Naive B cell (primary cell): ENCODE results near the gene ZNF536. TPM values are rescaled to one million over a fixed set of nuclear protein-coding genes. Genes with fewer than 3 reads are reported as not detected.
A peak's percentile ranks its signal among the peaks of the same experiment; 100 is the strongest.
"Not testable (repeated sequence)": the region's sequence is repeated elsewhere in the genome, so short reads cannot be mapped to it uniquely, and the experiment has no call there.

Experiments
- ATAC-seq, 2 donors: fragments of 150-1000 bp; cut with Tn5 transposase; 2 replicates each; pipeline ENCODE4 v1.10.0; 2021; ENCODE audit warnings: low read depth in 2 of 2, mild to moderate bottlenecking in 2 of 2, moderate library complexity in 2 of 2
- DNase-seq: peaks from one replicate; pipeline ENCODE4 v3.0.0; 2022
- H3K27ac Mint-ChIP-seq, 6 donors: one replicate each; pipeline ENCODE4 v1.8.0; 2020 to 2022; ENCODE audit warnings: mild to moderate bottlenecking in 6 of 6, mixed read lengths in 6 of 6, moderate library complexity in 5 of 6, inconsistent platforms in 2 of 6
- H3K27me3 Mint-ChIP-seq, 3 donors: one replicate each; pipeline ENCODE4 v1.8.0; 2021 to 2022; ENCODE audit warnings: mixed read lengths in 3 of 3, mild to moderate bottlenecking in 1 of 3
- H3K36me3 Mint-ChIP-seq, 2 donors: one replicate each; pipeline ENCODE4 v1.8.0; 2020 to 2022; ENCODE audit warnings: mixed read lengths in 2 of 2, inconsistent platforms in 1 of 2, mild to moderate bottlenecking in 1 of 2
- H3K4me1 Mint-ChIP-seq, 3 donors: one replicate each; pipeline ENCODE4 v1.8.0; 2020 to 2022; ENCODE audit warnings: mixed read lengths in 3 of 3, inconsistent platforms in 1 of 3, mild to moderate bottlenecking in 1 of 3, moderate library complexity in 1 of 3
- H3K4me3 Mint-ChIP-seq, 8 donors: one replicate each; pipeline ENCODE4 v1.8.0; 2020 to 2022; ENCODE audit warnings: mild to moderate bottlenecking in 8 of 8, mixed read lengths in 8 of 8, moderate library complexity in 8 of 8, inconsistent platforms in 2 of 8
- H3K9me3 Mint-ChIP-seq, 7 donors: one replicate each; pipeline ENCODE4 v1.8.0; 2020 to 2022; ENCODE audit warnings: mixed read lengths in 7 of 7, mild to moderate bottlenecking in 5 of 7, inconsistent platforms in 2 of 7, moderate library complexity in 1 of 7
- polyA plus RNA-seq, 6 donors: library from polyadenylated mRNA; unstranded; fragments of 300-500 nt; fragmentation: Illumina TruSeq; gene quantifications; one replicate each; pipeline ENCODE4 v1.2.3, GENCODE V29; 2021; ENCODE audit warnings: low read depth in 6 of 6

ZNF536 gene
- polyA plus RNA-seq, 6 donors from 2014 or later: 0.08 TPM; not detected in 5

- no peak for ATAC-seq
- Mint-ChIP-seq H3K36me3 (no peaks in the 10 kb centered on the region), H3K27me3 (peaks cover 5 to 9% (median 5%) of the 10 kb centered on the region in 3 donors), H3K4me3 (no peak overlapping the region), H3K9me3 (peaks cover 0 to 4% (median 0%) of the 10 kb centered on the region in 7 donors), H3K4me1 (no peaks in the 10 kb centered on the region), H3K27ac (no peak overlapping the region)
- DNase-seq: no peak
Measured at GRCh38 chr19:30490760-30491159, 118.6 kb downstream of the ZNF536 start.

GRCh38 chr19:30492586-30493270 is 120.5 kb downstream of the ZNF536 start:
- no peak overlapping the region for H3K4me3 Mint-ChIP-seq
- H3K36me3 Mint-ChIP-seq: no peaks in the 10 kb centered on the region
- DNase-seq (no peak), ATAC-seq (no peak)
- H3K27me3 Mint-ChIP-seq: peaks cover 5 to 10% (median 6%) of the 10 kb centered on the region in 3 donors
- H3K27ac Mint-ChIP-seq: no peak overlapping the region
- H3K4me1 Mint-ChIP-seq: no peaks in the 10 kb centered on the region
- peaks cover 0 to 4% (median 0%) of the 10 kb centered on the region in 7 donors for H3K9me3 Mint-ChIP-seq

- ATAC-seq (no peak), DNase-seq (no peak)
- H3K27ac Mint-ChIP-seq: no peak overlapping the region
- H3K4me3 Mint-ChIP-seq: no peak overlapping the region
- H3K27me3 Mint-ChIP-seq: peaks cover 3 to 7% (median 3%) of the 10 kb centered on the region in 3 donors
- no peaks in the 10 kb centered on the region for H3K36me3 Mint-ChIP-seq
- peaks cover 0 to 4% (median 0%) of the 10 kb centered on the region in 7 donors for H3K9me3 Mint-ChIP-seq
- no peaks in the 10 kb centered on the region for H3K4me1 Mint-ChIP-seq
Measured at GRCh38 chr19:30497034-30497433, 124.8 kb downstream of the ZNF536 start.

- not testable (repeated sequence) for H3K27ac Mint-ChIP-seq, DNase-seq, H3K36me3 Mint-ChIP-seq, H3K4me1 Mint-ChIP-seq, H3K4me3 Mint-ChIP-seq, H3K9me3 Mint-ChIP-seq, ATAC-seq
- H3K27me3 Mint-ChIP-seq: peaks cover 5 to 10% (median 8%) of the 10 kb centered on the region in 3 donors
Measured at GRCh38 chr19:30498085-30498484, 125.9 kb downstream of the ZNF536 start.

GRCh38 chr19:30498707-30499106 is 126.5 kb downstream of the ZNF536 start:
- Mint-ChIP-seq H3K27me3 (peaks cover 5 to 10% (median 8%) of the 10 kb centered on the region in 3 donors), H3K9me3 (peaks cover 0 to 5% (median 0%) of the 10 kb centered on the region in 7 donors), H3K27ac (no peak overlapping the region), H3K4me3 (no peak overlapping the region), H3K4me1 (no peaks in the 10 kb centered on the region), H3K36me3 (no peaks in the 10 kb centered on the region)
- DNase-seq (no peak), ATAC-seq (no peak)

GRCh38 chr19:30504272-30504671 is 132.1 kb downstream of the ZNF536 start:
- no peaks in the 10 kb centered on the region for H3K4me1 Mint-ChIP-seq
- peaks cover 5 to 16% (median 12%) of the 10 kb centered on the region in 3 donors for H3K27me3 Mint-ChIP-seq
- no peak overlapping the region for H3K4me3 Mint-ChIP-seq
- H3K9me3 Mint-ChIP-seq: peaks cover 0 to 4% (median 0%) of the 10 kb centered on the region in 7 donors
- H3K36me3 Mint-ChIP-seq: no peaks in the 10 kb centered on the region
- ATAC-seq (no peak), DNase-seq (no peak)
- H3K27ac Mint-ChIP-seq: peak overlapping the region in 1 of 6 donors; percentile 60

- ATAC-seq (no peak), DNase-seq (no peak)
- Mint-ChIP-seq H3K27ac (no peak overlapping the region), H3K4me3 (no peak overlapping the region), H3K9me3 (peaks cover 0 to 5% (median 0%) of the 10 kb centered on the region in 7 donors), H3K27me3 (no peaks in the 10 kb centered on the region), H3K4me1 (no peaks in the 10 kb centered on the region), H3K36me3 (no peaks in the 10 kb centered on the region)
Measured at GRCh38 chr19:30512176-30513081, 140.2 kb downstream of the ZNF536 start.

GRCh38 chr19:30513082-30513411 is 140.9 kb downstream of the ZNF536 start:
- H3K4me1 Mint-ChIP-seq: no peaks in the 10 kb centered on the region
- DNase-seq (no peak), ATAC-seq (no peak)
- H3K27me3 Mint-ChIP-seq: no peaks in the 10 kb centered on the region
- H3K9me3 Mint-ChIP-seq: peaks cover 0 to 5% (median 0%) of the 10 kb centered on the region in 7 donors
- no peaks in the 10 kb centered on the region for H3K36me3 Mint-ChIP-seq
- no peak overlapping the region for H3K27ac Mint-ChIP-seq
- no peak overlapping the region for H3K4me3 Mint-ChIP-seq

- H3K27ac Mint-ChIP-seq: no peak overlapping the region
- peaks cover 0 to 3% (median 0%) of the 10 kb centered on the region in 7 donors for H3K9me3 Mint-ChIP-seq
- no peak for DNase-seq
- no peak for ATAC-seq
- no peaks in the 10 kb centered on the region for H3K27me3 Mint-ChIP-seq
- H3K4me1 Mint-ChIP-seq: no peaks in the 10 kb centered on the region
- no peak overlapping the region for H3K4me3 Mint-ChIP-seq
- no peaks in the 10 kb centered on the region for H3K36me3 Mint-ChIP-seq
Measured at GRCh38 chr19:30516111-30516510, 143.9 kb downstream of the ZNF536 start.

- H3K9me3 Mint-ChIP-seq: peaks cover 0 to 3% (median 0%) of the 10 kb centered on the region in 7 donors
- no peaks in the 10 kb centered on the region for H3K36me3 Mint-ChIP-seq
- ATAC-seq (no peak), DNase-seq (no peak)
- no peaks in the 10 kb centered on the region for H3K4me1 Mint-ChIP-seq
- H3K27ac Mint-ChIP-seq: no peak overlapping the region
- no peaks in the 10 kb centered on the region for H3K27me3 Mint-ChIP-seq
- H3K4me3 Mint-ChIP-seq: no peak overlapping the region
Measured at GRCh38 chr19:30516531-30516930, 144.3 kb downstream of the ZNF536 start.

GRCh38 chr19:30518965-30519606 is 146.9 kb downstream of the ZNF536 start:
- no peaks in the 10 kb centered on the region for H3K4me1 Mint-ChIP-seq
- peaks cover 0 to 3% (median 0%) of the 10 kb centered on the region in 7 donors for H3K9me3 Mint-ChIP-seq
- H3K27ac Mint-ChIP-seq: no peak overlapping the region
- H3K36me3 Mint-ChIP-seq: no peaks in the 10 kb centered on the region
- H3K4me3 Mint-ChIP-seq: no peak overlapping the region
- no peak for DNase-seq
- H3K27me3 Mint-ChIP-seq: no peaks in the 10 kb centered on the region
- no peak for ATAC-seq

- ATAC-seq (no peak), DNase-seq (no peak)
- Mint-ChIP-seq H3K36me3 (no peaks in the 10 kb centered on the region), H3K4me1 (no peaks in the 10 kb centered on the region), H3K27ac (no peak overlapping the region), H3K4me3 (no peak overlapping the region), H3K27me3 (no peaks in the 10 kb centered on the region), H3K9me3 (peaks cover 0 to 3% (median 0%) of the 10 kb centered on the region in 7 donors)
Measured at GRCh38 chr19:30519607-30520205, 147.5 kb downstream of the ZNF536 start.

- H3K4me1 Mint-ChIP-seq: no peaks in the 10 kb centered on the region
- H3K27ac Mint-ChIP-seq: no peak overlapping the region
- ATAC-seq (no peak), DNase-seq (no peak)
- no peaks in the 10 kb centered on the region for H3K27me3 Mint-ChIP-seq
- no peak overlapping the region for H3K4me3 Mint-ChIP-seq
- peaks cover 0 to 5% (median 0%) of the 10 kb centered on the region in 7 donors for H3K9me3 Mint-ChIP-seq
- H3K36me3 Mint-ChIP-seq: no peaks in the 10 kb centered on the region
Measured at GRCh38 chr19:30520735-30521479, 148.7 kb downstream of the ZNF536 start.
